CD8-positive, alpha-beta memory T cell (primary cell): Measurements from ENCODE around the gene LZTS2. TPM values are rescaled to one million over a fixed set of nuclear protein-coding genes. Genes with fewer than 3 reads are reported as not detected.

Source experiments
- CTCF ChIA-PET: fragments of 350-600 bp; sonication (Branson Sonifier 250); formaldehyde crosslinking; loops from one replicate; lab custom pipeline; 2021; ENCODE audit warnings: antibody characterized with exemption; lab: Charles Lee
- POLR2A ChIA-PET: fragments of 350-600 bp; sonication (Branson Sonifier 250); formaldehyde crosslinking; loops from one replicate; lab custom pipeline; 2021; ENCODE audit warnings: antibody characterized with exemption; lab: Charles Lee
- DNase-seq, 5 donors: peaks; one replicate each; pipeline versions ENCODE4 v3.0.0 to v3.0.0-alpha.2; 2020 to 2022; ENCODE audit warnings: mixed read lengths in 1 of 5
- H3K27ac ChIP-seq: one replicate; pipeline ENCODE4 v1.7.0; 2013; ENCODE audit warnings: low read depth, mild to moderate bottlenecking, low read length, moderate library complexity
- H3K27me3 ChIP-seq: 2 replicates; pipeline ENCODE4 v1.7.0; 2013; ENCODE audit warnings: low read length, mild to moderate bottlenecking; ENCODE audit not compliant: insufficient read depth, poor library complexity, severe bottlenecking
- H3K36me3 ChIP-seq: 2 replicates; pipeline ENCODE4 v1.7.0; 2013; ENCODE audit warnings: mild to moderate bottlenecking, low read length, moderate library complexity; ENCODE audit not compliant: insufficient read depth
- H3K4me1 ChIP-seq: 2 replicates; pipeline ENCODE4 v1.7.0; 2013; ENCODE audit warnings: mild to moderate bottlenecking, low read length, moderate library complexity; ENCODE audit not compliant: insufficient read depth
- H3K4me3 ChIP-seq: 2 replicates; pipeline ENCODE4 v1.7.0; 2013; ENCODE audit warnings: mild to moderate bottlenecking, low read length
- H3K9me3 ChIP-seq: 2 replicates; pipeline ENCODE4 v1.7.0; 2013; ENCODE audit warnings: mild to moderate bottlenecking, low read length
- H3K27ac Mint-ChIP-seq, 8 donors: one replicate each; pipeline ENCODE4 v1.8.0; 2020 to 2021; ENCODE audit warnings: mixed read lengths in 8 of 8, mild to moderate bottlenecking in 6 of 8, inconsistent platforms in 3 of 8, moderate library complexity in 3 of 8
- H3K27me3 Mint-ChIP-seq, 2 donors: one replicate each; pipeline ENCODE4 v1.8.0; 2020 to 2021; ENCODE audit warnings: mixed read lengths in 2 of 2, mild to moderate bottlenecking in 1 of 2, moderate library complexity in 1 of 2
- H3K36me3 Mint-ChIP-seq, 3 donors: one replicate each; pipeline ENCODE4 v1.8.0; 2020 to 2021; ENCODE audit warnings: mixed read lengths in 3 of 3, inconsistent platforms in 1 of 3, mild to moderate bottlenecking in 1 of 3
- H3K4me1 Mint-ChIP-seq, 3 donors: one replicate each; pipeline ENCODE4 v1.8.0; 2020 to 2021; ENCODE audit warnings: mixed read lengths in 3 of 3, inconsistent platforms in 1 of 3, mild to moderate bottlenecking in 1 of 3
- H3K4me3 Mint-ChIP-seq, 7 donors: one replicate each; pipeline ENCODE4 v1.8.0; 2020 to 2021; ENCODE audit warnings: mixed read lengths in 7 of 7, mild to moderate bottlenecking in 6 of 7, moderate library complexity in 4 of 7, inconsistent platforms in 2 of 7
- H3K9me3 Mint-ChIP-seq, 5 donors: one replicate each; pipeline ENCODE4 v1.8.0; 2020 to 2022; ENCODE audit warnings: mixed read lengths in 5 of 5, mild to moderate bottlenecking in 3 of 5, moderate library complexity in 2 of 5, inconsistent platforms in 1 of 5
- polyA plus RNA-seq: library from polyadenylated mRNA; unstranded; fragments of 300-500 nt; fragmentation: Illumina TruSeq; gene quantifications from one replicate; pipeline ENCODE4 v1.2.3, GENCODE V29; 2021
- total RNA-seq, 2 experiments: library from RNA; stranded (reverse); gene quantifications; one replicate each; pipeline ENCODE4 v1.2.3, GENCODE V29; 2021

LZTS2 gene
- total and polyA plus RNA-seq, 3 experiments from 2014 or later = 10.9 to 19.7 (median 11.5) TPM

GRCh38 chr10:101007099-101007711, 7.6 kb downstream of the LZTS2 start:
- H3K27ac ChIP-seq = no peak overlapping the region
- Mint-ChIP-seq H3K36me3 (peaks cover 0 to 26% (median 0%) of the 10 kb centered on the region in 3 donors), H3K4me3 (no peak overlapping the region), H3K4me1 (no peaks in the 10 kb centered on the region), H3K27ac (no peak overlapping the region), H3K9me3 (no peaks in the 10 kb centered on the region), H3K27me3 (no peaks in the 10 kb centered on the region)
- H3K4me3 ChIP-seq = no peak overlapping the region
- ChIA-PET CTCF (interaction anchor here (1.0 to 7.0 kb wide), 3 partner anchors 9 to 42 kb away, joined by 3 to 64 read pairs (median 6); partner anchors contain the start of gene LZTS2), POLR2A (no interaction called here)
- no peaks in the 10 kb centered on the region for H3K4me1 ChIP-seq
- H3K9me3 ChIP-seq = no peaks in the 10 kb centered on the region
- DNase-seq = no peak
- H3K27me3 ChIP-seq = no peaks in the 10 kb centered on the region
- no peaks in the 10 kb centered on the region for H3K36me3 ChIP-seq

- Histone ChIP-seq H3K9me3 (no peaks in the 10 kb centered on the region), H3K36me3 (no peaks in the 10 kb centered on the region), H3K27ac (no peak overlapping the region), H3K4me3 (no peak overlapping the region), H3K27me3 (no peaks in the 10 kb centered on the region), H3K4me1 (peaks cover 7% of the 10 kb centered on the region)
- Mint-ChIP-seq H3K27ac (no peak overlapping the region), H3K4me3 (no peak overlapping the region), H3K27me3 (peaks cover 0 to 3% of the 10 kb centered on the region in 2 donors), H3K9me3 (no peaks in the 10 kb centered on the region), H3K36me3 (peaks cover 0 to 22% (median 0%) of the 10 kb centered on the region in 3 donors), H3K4me1 (peaks cover 5 to 7% (median 6%) of the 10 kb centered on the region in 3 donors)
- DNase-seq = no peak
- ChIA-PET POLR2A (no interaction called here), CTCF (interaction anchor here (1.0 to 7.0 kb wide), 3 partner anchors 10 to 41 kb away, joined by 3 to 64 read pairs (median 6); partner anchors contain the start of gene LZTS2)
Observed at GRCh38 chr10:101007915-101008822, 8.6 kb downstream of the LZTS2 start.

GRCh38 chr10:101008823-101009423, 9.3 kb downstream of the LZTS2 start:
- DNase-seq = no peak
- ChIA-PET CTCF (interaction anchor here (1.3 to 7.0 kb wide), 2 partner anchors 11 to 22 kb away, joined by 3 to 64 read pairs; partner anchors contain the start of genes LZTS2, PDZD7 and SFXN3), POLR2A (no interaction called here)
- Histone ChIP-seq H3K27me3 (no peaks in the 10 kb centered on the region), H3K27ac (no peak overlapping the region), H3K4me3 (no peak overlapping the region), H3K36me3 (no peaks in the 10 kb centered on the region), H3K4me1 (peaks cover 10% of the 10 kb centered on the region), H3K9me3 (no peaks in the 10 kb centered on the region)
- H3K4me1 Mint-ChIP-seq = peaks cover 7 to 11% (median 10%) of the 10 kb centered on the region in 3 donors
- H3K9me3 Mint-ChIP-seq = no peaks in the 10 kb centered on the region
- H3K27ac Mint-ChIP-seq = no peak overlapping the region
- peaks cover 0 to 3% of the 10 kb centered on the region in 2 donors for H3K27me3 Mint-ChIP-seq
- no peak overlapping the region for H3K4me3 Mint-ChIP-seq
- peaks cover 0 to 19% (median 0%) of the 10 kb centered on the region in 3 donors for H3K36me3 Mint-ChIP-seq

GRCh38 chr10:101010329-101010728, 10.7 kb downstream of the LZTS2 start:
- Mint-ChIP-seq H3K9me3 (no peaks in the 10 kb centered on the region), H3K27ac (peak overlapping the region in 1 of 8 donors; percentile 42), H3K27me3 (peaks cover 8 to 9% of the 10 kb centered on the region in 2 donors), H3K4me1 (peaks cover 9 to 17% (median 16%) of the 10 kb centered on the region in 3 donors), H3K4me3 (no peak overlapping the region), H3K36me3 (peaks cover 0 to 15% (median 0%) of the 10 kb centered on the region in 3 donors)
- H3K27ac ChIP-seq = no peak overlapping the region
- H3K9me3 ChIP-seq = no peaks in the 10 kb centered on the region
- H3K27me3 ChIP-seq = no peaks in the 10 kb centered on the region
- no peak overlapping the region for H3K4me3 ChIP-seq
- CTCF ChIA-PET = interaction anchor here (1.3 to 7.0 kb wide), 2 partner anchors 12 to 21 kb away, joined by 3 to 64 read pairs; partner anchors contain the start of genes LZTS2, PDZD7 and SFXN3
- no peaks in the 10 kb centered on the region for H3K36me3 ChIP-seq
- POLR2A ChIA-PET = no interaction called here
- no peak for DNase-seq
- peaks cover 13% of the 10 kb centered on the region for H3K4me1 ChIP-seq

GRCh38 chr10:101011517-101012423, 12.2 kb downstream of the LZTS2 start:
- ChIA-PET CTCF (interaction anchor here (1.4 to 7.0 kb wide), 4 partner anchors 9 to 20 kb away, joined by 3 to 64 read pairs (median 6); partner anchors contain the start of gene LZTS2), POLR2A (no interaction called here)
- Histone ChIP-seq H3K4me1 (peaks cover 13% of the 10 kb centered on the region), H3K27ac (no peak overlapping the region), H3K4me3 (no peak overlapping the region), H3K9me3 (no peaks in the 10 kb centered on the region), H3K27me3 (peaks cover 8% of the 10 kb centered on the region), H3K36me3 (no peaks in the 10 kb centered on the region)
- DNase-seq = no peak
- peaks cover 9 to 17% (median 16%) of the 10 kb centered on the region in 3 donors for H3K4me1 Mint-ChIP-seq
- peaks cover 17 to 20% of the 10 kb centered on the region in 2 donors for H3K27me3 Mint-ChIP-seq
- H3K9me3 Mint-ChIP-seq = no peaks in the 10 kb centered on the region
- peaks cover 2 to 5% (median 4%) of the 10 kb centered on the region in 3 donors for H3K36me3 Mint-ChIP-seq
- no peak overlapping the region for H3K27ac Mint-ChIP-seq
- H3K4me3 Mint-ChIP-seq = peak overlapping the region in 1 of 7 donors; percentile 23

GRCh38 chr10:101012525-101013364, 13.1 kb downstream of the LZTS2 start:
- DNase-seq = peak; percentile 50 to 86 (median 66)
- CTCF ChIA-PET = interaction anchor here (1.4 to 7.0 kb wide), 3 partner anchors 10 to 15 kb away, joined by 3 to 64 read pairs (median 7); partner anchors contain the start of gene LZTS2
- H3K4me3 Mint-ChIP-seq = no peak overlapping the region

More at GRCh38 chr10:101012525-101013364, 13.1 kb downstream of the LZTS2 start:
- peaks cover 0 to 4% (median 2%) of the 10 kb centered on the region in 3 donors for H3K36me3 Mint-ChIP-seq
- H3K27me3 Mint-ChIP-seq = peaks cover 26 to 29% of the 10 kb centered on the region in 2 donors
- peaks cover 9 to 17% (median 16%) of the 10 kb centered on the region in 3 donors for H3K4me1 Mint-ChIP-seq
- POLR2A ChIA-PET = no interaction called here
- Histone ChIP-seq H3K36me3 (no peaks in the 10 kb centered on the region), H3K9me3 (no peaks in the 10 kb centered on the region), H3K4me1 (peaks cover 13% of the 10 kb centered on the region), H3K4me3 (no peak overlapping the region), H3K27ac (no peak overlapping the region), H3K27me3 (peaks cover 14% of the 10 kb centered on the region)
- peak overlapping the region in 2 of 8 donors; percentile 11 to 69 for H3K27ac Mint-ChIP-seq
- no peaks in the 10 kb centered on the region for H3K9me3 Mint-ChIP-seq
